MM.1S (cell line): ENCODE measurements around the gene ETV3.

ENCODE experiments used
- CTCF ChIP-seq: fragments of 300-600 bp; sonication (generic); IDR thresholded peaks from 2 replicates; pipeline ENCODE4 v1.5.1; 2016; ENCODE audit warnings: antibody characterized with exemption, low read length, mixed read lengths
- EZH2 ChIP-seq: fragments of 300-600 bp; sonication (generic); optimal IDR thresholded peaks from 2 replicates; pipeline ENCODE3; 2017; ENCODE audit warnings: low read depth, mild to moderate bottlenecking, antibody characterized with exemption, low read length, mixed read lengths
- EZH2phosphoT487 ChIP-seq: fragments of 300-600 bp; sonication (generic); IDR thresholded peaks from 2 replicates; pipeline ENCODE4 v1.6.1; 2018; ENCODE audit warnings: antibody characterized with exemption, low read length

GRCh38 chr1:157077394-157077793 is 60.8 kb downstream of the ETV3 start:
- no peak for TF ChIP-seq CTCF
- no peak for TF ChIP-seq EZH2phosphoT487
- TF ChIP-seq EZH2 = no peak
